HG03342 (cell line): ENCODE results near the gene RGPD6.
"Not testable (repeated sequence)": the region's sequence is repeated elsewhere in the genome, so short reads cannot be mapped to it uniquely, and the experiment has no call there.

ENCODE experiments used
- ATAC-seq: cut with Tn5 transposase; IDR thresholded peaks from one replicate; pipeline ENCODE4 v1.9.1; 2021; ENCODE audit warnings: mild to moderate bottlenecking, moderate library complexity; ENCODE audit not compliant: unreplicated experiment

Gene RGPD6

DNA sequence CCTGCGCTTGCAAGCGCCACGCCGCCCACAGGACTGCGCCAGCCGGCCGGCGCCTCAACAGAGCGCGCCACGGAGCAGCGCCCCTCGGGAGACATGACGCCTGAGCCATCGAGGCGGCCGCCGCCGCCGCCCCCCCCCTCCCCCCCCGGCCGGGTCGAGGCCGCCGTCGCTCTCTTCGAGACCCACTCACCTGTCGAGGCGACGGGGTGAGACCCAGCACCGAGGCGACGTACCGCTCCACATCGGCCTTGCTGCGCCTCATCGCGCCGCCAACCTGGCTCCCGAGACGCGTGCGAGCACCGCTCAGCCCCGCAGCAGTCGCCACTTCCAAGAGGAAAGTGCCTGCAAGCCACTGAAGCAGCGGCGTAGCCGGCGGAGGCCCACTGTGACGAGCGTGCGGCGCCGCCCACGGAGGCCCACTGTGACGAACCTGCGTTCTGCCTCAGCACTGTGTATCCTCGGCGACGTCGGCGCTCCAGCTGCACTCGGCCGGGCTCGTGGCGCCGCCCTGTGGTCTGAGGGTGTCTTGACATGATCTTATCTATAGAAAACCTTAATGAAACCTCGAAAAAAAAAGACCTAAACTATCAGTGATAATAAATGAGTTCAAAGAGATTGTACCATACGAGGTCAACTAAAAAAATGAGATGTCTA is at the start of gene RGPD6:
RGPD6 (minus strand) TSS at position 460 of the 654 bp plus-strand sequence; CDS start at position 262, 198 bp downstream.
- ATAC-seq, result peak; percentile 97

DNA sequence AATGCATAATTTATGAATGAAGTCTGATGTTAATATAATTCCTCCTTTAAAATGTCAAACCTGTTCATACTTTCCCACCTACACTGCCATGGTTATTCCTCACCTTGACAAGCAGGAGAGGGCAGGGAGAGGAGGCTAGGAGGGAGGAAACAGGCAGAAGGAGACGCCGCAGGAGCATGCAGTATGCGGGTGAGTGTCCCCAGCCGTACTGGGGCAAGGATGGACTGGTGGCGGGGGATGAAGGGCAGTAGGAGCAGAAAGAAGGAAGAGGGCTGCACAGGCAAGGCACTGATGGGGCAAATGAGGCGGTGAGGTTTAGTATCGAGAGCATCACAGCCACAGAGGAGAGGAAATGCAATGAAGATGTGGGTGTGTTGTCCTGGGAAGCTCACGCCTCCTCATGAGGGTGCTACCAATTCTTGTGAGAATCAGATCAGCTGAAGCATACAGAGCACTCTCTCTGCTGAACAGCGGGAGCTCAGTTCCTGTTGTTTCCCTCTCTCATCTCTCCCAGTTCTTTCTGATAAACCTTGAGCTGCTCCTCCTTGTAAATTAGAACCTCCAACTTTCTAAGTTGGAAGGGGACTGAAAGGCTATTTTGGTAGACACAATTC is 42.4 kb upstream of the RGPD6 start:
- ATAC-seq, result not testable (repeated sequence)

DNA sequence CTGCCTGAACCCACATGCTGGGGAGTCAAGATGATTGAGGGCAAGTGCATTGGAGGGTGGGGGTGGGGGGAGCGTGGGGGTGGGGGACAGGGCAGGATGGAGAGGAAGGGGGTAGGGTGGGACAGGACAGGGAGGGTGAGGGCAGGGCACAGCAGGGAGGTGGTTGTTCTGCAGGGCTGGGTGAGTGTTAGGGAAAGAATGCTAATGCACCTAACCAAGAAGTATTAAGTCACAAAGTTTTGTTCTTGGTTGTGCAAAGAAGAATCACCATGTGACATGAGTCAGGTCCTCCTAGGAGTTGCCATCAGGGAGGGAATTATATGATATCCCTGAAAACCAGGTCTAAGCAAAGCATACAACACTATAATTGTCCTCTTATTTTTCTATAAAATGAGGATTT is 36.9 kb upstream of the RGPD6 start:
- ATAC-seq, result not testable (repeated sequence)

GRCh38 chr2:110610613-110611250 is 33.7 kb upstream of the RGPD6 start:
- ATAC-seq, result not testable (repeated sequence)

GRCh38 chr2:110609843-110610612 is 33.0 kb upstream of the RGPD6 start:
- ATAC-seq, result not testable (repeated sequence)

DNA sequence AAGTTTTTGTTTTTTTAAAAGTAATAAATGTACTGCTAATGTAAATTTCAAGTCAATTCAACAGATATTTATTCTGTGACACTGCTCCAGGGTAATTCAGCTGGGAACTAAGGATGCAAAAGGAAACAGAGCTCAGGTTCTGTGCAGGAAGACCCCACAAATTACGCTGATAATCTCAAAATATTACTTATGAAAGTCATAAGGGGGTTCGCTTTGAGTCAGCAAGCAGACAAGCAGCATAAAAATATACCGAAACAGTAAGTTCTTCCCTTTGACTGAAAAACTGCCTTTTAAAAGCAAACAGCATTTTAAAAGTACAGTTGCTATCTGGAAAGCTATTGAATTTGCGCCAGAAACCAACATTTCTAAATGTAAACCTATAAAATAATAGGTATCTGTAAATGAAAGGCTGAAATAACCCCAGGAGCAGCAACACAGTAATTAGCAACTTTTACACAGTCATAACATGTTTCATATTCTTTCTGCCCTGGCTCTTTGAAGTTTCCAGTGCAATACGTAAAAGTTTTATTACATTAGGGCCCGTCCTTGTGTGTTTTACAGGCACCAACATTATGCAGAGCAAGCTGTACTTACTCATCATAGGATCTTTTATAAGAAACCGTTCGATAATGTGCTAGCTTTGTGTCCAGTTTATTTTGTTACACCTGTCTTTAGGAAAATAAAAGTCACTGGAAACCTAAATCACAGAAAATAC is 31.9 kb upstream of the RGPD6 start:
- ATAC-seq, result not testable (repeated sequence)

- not testable (repeated sequence) for ATAC-seq
These were observed 28.0 kb upstream of the RGPD6 start for GRCh38 chr2:110605057-110605456.

DNA sequence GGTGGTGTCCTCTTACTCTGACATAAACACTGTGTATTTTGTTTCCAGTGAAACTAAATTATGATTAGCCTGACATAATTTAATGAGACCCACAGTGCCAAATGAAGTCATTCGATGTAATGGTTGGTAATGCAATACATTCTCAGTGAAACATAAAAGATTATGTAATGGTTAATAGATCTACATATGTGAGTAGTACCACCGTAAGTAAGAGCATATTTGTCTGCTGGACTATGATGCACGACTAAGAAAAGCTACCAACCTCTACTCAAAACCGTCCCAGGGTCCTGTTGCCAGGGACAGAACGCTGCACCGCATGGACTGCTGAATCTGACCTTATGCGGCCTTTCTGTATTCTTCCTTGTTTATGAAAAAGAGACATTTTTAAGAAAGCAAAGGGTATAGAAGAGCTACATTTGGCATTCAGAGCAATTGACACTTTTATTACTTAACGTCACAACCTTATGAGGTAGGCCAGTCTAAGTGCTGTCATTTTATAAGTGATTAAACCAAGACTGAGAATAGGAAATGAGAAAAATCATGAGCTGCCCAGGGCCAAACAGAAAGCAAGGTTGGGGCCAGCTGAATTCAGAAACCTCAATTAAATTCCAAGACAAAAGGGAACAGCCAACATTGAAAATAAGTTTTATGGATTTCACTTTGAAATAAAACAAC is 27.0 kb upstream of the RGPD6 start:
- not testable (repeated sequence) for ATAC-seq

- not testable (repeated sequence) for ATAC-seq
These were observed 25.1 kb upstream of the RGPD6 start for GRCh38 chr2:110602139-110602538.

DNA sequence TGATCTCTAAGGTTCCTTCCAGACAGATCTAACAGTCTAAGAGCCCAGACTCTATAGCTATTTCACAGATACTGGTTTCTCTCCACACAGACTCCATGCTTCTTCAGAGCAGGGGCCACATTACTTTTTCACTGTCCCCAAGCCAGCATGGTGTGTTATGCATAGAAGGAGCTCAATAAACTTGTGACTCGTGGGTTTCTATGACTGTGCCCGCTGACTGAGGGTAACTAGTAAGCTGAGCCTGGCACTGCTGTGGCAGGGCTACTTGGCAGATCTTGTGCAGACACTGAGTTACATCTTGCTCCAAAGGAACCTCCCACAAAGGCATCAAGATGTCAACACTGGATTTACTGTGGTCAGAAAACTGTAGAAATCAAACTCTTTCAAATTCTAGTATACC is 15.0 kb upstream of the RGPD6 start:
- not testable (repeated sequence) for ATAC-seq

DNA sequence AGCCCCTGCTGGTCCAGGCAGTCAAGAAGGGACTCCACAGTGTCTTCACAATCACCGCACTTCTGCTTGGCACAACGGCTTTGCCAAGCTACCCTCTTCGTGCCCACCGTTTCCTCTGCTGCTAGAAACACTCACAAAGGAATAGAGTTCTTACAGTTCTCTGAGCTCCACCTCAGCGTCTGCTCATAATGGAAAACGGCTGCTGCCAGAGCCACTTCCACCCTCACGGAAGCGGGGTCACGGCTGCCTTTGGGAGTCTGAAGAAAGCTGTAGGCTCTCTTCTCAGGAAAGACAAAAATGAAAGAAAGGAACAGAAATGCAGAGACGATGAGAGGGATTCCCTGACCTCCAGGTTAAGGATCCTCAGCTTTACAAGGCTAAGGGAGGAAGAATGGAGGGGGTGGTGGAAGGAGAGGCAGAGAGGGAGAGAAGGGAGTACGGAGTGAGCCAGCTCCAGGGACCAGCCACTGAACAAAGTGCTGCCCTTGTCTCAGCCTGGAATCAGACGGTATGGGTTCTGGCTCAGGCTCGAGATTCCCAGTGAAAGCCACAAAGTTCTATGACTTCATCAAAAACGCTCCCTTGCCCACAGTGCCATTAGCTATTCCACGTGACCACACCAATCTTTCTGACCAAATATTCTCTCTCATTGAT is 12.8 kb upstream of the RGPD6 start:
- ATAC-seq, result not testable (repeated sequence)

DNA sequence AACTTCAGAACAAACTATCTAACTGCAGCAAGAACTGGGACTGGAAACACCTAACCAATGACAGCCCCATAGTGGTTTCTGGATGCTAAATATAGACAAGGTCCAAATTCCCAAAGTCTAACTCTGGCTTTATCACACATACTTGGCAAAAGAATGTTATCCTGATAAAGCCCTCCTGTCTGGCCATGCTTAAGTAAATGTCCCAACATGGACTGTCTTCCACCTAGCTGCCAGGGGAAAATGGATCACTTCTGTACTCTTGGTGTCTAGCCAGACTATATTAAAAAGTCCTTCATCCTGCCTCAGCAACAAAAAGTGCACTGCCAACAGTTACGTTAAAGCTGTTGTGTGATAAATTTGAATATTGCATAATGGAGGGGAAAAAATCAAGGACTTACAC is 11.5 kb upstream of the RGPD6 start:
- ATAC-seq, result not testable (repeated sequence)

- ATAC-seq, result not testable (repeated sequence)
These were observed 2.4 kb upstream of the RGPD6 start for GRCh38 chr2:110579216-110579965.

- peak; percentile 65 for ATAC-seq
These were observed 1.4 kb upstream of the RGPD6 start for GRCh38 chr2:110578429-110578828.

DNA sequence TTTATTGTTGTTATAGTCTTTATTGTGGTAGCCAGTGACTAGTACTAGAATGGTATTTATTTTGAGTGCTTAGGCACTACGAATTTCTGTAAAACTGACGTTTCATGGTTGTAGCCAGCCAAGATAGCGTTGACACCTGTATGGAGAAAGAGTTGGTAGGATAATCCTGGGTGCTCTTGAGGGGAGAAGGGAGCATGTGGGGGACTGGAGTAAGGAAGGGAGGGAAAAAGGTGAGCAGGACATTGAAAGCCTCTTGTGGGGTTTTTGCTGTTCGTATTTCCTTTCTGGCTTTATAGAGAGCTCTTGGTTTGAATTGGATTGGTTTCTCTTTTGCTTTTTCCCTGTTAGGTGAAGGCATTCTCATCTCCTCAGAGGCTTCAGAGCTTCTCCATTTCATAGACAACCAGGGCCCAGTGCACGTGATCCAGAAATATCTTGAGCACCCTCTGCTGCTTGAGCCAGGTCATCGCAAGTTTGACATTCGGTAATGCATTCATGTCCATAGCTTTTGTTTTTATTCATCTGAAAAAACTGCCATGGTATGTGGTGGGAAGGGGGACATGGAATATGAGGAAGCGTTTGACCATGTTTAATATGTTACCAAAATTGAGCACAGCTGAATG is 77.2 kb downstream of the RGPD6 start:
- peak; percentile 91 for ATAC-seq

GRCh38 chr2:110496027-110496426 is 81.0 kb downstream of the RGPD6 start:
- not testable (repeated sequence) for ATAC-seq

DNA sequence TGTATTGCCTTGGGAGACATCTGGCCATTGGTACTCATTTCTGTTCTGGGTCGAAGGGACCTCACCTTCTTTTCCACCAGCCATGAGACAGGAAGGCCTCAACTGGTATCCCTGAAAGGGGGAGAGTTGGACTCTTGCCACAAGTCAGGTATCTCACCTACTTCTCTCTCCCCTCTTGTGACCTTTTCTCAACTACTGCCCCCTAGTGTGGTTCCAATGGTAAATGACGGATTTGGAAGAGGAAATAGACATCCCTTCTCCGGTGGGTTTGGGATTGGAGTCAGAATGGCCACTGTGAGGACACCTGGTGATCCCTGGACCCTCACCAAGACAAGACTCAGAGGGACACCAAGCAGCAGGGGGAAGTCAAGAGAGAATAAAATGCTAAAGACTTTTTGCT is 82.5 kb downstream of the RGPD6 start:
- not testable (repeated sequence) for ATAC-seq

GRCh38 chr2:110488991-110489390 is 88.0 kb downstream of the RGPD6 start:
- ATAC-seq, result not testable (repeated sequence)
